Mesothelial cell of epicardium (in vitro differentiated cells): ENCODE measurements around the gene EGFLAM. TPM values are rescaled to one million over a fixed set of nuclear protein-coding genes. Genes with fewer than 3 reads are reported as not detected.
A peak's percentile ranks its signal among the peaks of the same experiment; 100 is the strongest.

ENCODE experiments used
- DNase-seq, 2 experiments: peaks; one replicate each; pipeline ENCODE4 v3.0.0; 2021; ENCODE audit warnings: low spot score in 2 of 2; ENCODE audit not compliant: unreplicated experiment in 2 of 2
- H3K27ac Mint-ChIP-seq: 2 replicates; pipeline ENCODE4 v1.8.0; 2021; ENCODE audit warnings: mixed read lengths
- H3K27me3 Mint-ChIP-seq: 2 replicates; pipeline ENCODE4 v1.8.0; 2021; ENCODE audit warnings: low read depth, mixed read lengths
- H3K36me3 Mint-ChIP-seq: 2 replicates; pipeline ENCODE4 v1.8.0; 2021; ENCODE audit warnings: mixed read lengths
- H3K4me1 Mint-ChIP-seq: 2 replicates; pipeline ENCODE4 v1.8.0; 2021; ENCODE audit warnings: mixed read lengths
- H3K4me3 Mint-ChIP-seq: 2 replicates; pipeline ENCODE4 v1.8.0; 2021; ENCODE audit warnings: mild to moderate bottlenecking, moderate library complexity, mixed read lengths
- H3K9me3 Mint-ChIP-seq: 2 replicates; pipeline ENCODE4 v1.8.0; 2021; ENCODE audit warnings: mixed read lengths
- total RNA-seq: library from RNA; stranded (reverse); gene quantifications from 3 replicates; pipeline ENCODE4 v1.2.1, GENCODE V29; 2021
- TF ChIP-seq, protein P1 (sequence below): fragments of 200-600 bp; sonication (generic); IDR thresholded peaks from one replicate; pipeline ENCODE4 v1.5.0; 2021; ENCODE audit warnings: antibody characterized with exemption; ENCODE audit not compliant: unreplicated experiment

Gene EGFLAM
- total RNA-seq, 1 donor from 2014 or later, result 6.8 TPM

DNA sequence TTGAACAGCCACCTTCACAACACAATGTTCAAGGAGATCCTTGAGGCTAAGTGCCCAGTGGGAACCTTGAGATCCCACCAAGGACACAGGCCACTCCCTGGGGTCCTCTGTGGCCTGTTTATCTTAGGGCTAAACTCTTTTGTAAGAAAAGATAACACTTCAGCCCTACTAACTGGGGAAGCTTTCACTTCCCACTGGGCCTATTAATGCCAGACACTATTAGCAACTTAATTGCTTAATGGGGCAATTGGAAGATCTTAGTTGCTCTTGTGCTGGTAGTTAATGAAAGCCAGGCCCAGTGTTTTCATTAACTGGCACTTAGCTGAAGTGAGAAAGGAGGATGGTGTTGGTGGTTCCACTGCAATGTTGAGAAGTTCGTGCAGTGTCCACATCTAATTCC lies 117.1 kb downstream of the EGFLAM start:
- H3K27me3 Mint-ChIP-seq, result no peaks in the 10 kb centered on the region
- no peaks in the 10 kb centered on the region for H3K36me3 Mint-ChIP-seq
- H3K4me3 Mint-ChIP-seq, result no peak overlapping the region
- DNase-seq, result no peak
- no peak overlapping the region for H3K27ac Mint-ChIP-seq
- no peaks in the 10 kb centered on the region for H3K9me3 Mint-ChIP-seq
- TF ChIP-seq, protein P1, sequence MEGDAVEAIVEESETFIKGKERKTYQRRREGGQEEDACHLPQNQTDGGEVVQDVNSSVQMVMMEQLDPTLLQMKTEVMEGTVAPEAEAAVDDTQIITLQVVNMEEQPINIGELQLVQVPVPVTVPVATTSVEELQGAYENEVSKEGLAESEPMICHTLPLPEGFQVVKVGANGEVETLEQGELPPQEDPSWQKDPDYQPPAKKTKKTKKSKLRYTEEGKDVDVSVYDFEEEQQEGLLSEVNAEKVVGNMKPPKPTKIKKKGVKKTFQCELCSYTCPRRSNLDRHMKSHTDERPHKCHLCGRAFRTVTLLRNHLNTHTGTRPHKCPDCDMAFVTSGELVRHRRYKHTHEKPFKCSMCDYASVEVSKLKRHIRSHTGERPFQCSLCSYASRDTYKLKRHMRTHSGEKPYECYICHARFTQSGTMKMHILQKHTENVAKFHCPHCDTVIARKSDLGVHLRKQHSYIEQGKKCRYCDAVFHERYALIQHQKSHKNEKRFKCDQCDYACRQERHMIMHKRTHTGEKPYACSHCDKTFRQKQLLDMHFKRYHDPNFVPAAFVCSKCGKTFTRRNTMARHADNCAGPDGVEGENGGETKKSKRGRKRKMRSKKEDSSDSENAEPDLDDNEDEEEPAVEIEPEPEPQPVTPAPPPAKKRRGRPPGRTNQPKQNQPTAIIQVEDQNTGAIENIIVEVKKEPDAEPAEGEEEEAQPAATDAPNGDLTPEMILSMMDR, result no peak
- H3K4me1 Mint-ChIP-seq, result peaks cover 22% of the 10 kb centered on the region

DNA sequence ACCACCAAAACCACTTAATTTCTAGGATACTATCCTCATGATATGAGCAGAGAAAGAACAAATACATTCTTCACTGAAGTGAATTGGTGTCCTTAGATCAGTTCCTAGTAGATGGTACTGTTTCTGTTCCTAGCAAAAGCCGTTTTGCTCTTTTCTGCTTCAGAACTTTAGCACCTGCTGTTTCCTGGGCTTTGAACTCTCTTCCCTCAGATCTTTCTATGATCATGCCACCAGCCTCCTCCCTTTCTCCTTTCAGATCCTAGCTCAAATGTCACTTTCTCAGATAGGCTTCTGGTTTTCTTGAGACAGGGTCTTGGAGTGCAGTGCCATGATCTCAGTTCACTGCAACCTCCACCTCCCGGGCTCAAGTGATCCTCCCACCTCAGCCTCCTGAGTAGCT lies 118.0 kb downstream of the EGFLAM start:
- no peak for DNase-seq
- TF ChIP-seq, protein P1, result no peak
- Mint-ChIP-seq H3K4me1 (peaks cover 23% of the 10 kb centered on the region), H3K27me3 (no peaks in the 10 kb centered on the region), H3K27ac (no peak overlapping the region), H3K36me3 (no peaks in the 10 kb centered on the region), H3K9me3 (no peaks in the 10 kb centered on the region), H3K4me3 (no peak overlapping the region)

DNA sequence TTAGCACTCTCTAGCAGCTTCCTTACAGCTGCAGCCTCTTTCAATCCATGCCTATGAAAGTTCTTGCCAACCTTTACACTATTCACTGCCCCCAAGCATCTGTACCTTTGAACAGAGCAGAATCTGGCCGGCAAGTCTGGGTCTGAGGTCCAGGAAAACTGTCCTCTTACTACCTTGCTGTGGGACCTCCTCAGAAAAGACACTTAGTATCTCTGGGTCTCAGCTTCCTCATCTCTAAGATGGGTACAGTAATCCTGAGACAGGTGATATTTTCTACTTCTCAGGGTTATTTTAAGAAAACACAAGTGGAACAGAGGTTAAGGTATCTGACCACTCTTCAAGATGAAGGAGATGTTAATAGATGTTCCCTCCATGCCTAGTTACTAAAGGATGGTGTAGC lies 120.2 kb downstream of the EGFLAM start:
- H3K27ac Mint-ChIP-seq, result no peak overlapping the region
- no peaks in the 10 kb centered on the region for H3K27me3 Mint-ChIP-seq
- TF ChIP-seq, protein P1, result no peak
- no peaks in the 10 kb centered on the region for H3K36me3 Mint-ChIP-seq
- no peaks in the 10 kb centered on the region for H3K9me3 Mint-ChIP-seq
- DNase-seq, result no peak
- peaks cover 23% of the 10 kb centered on the region for H3K4me1 Mint-ChIP-seq
- H3K4me3 Mint-ChIP-seq, result no peak overlapping the region

DNA sequence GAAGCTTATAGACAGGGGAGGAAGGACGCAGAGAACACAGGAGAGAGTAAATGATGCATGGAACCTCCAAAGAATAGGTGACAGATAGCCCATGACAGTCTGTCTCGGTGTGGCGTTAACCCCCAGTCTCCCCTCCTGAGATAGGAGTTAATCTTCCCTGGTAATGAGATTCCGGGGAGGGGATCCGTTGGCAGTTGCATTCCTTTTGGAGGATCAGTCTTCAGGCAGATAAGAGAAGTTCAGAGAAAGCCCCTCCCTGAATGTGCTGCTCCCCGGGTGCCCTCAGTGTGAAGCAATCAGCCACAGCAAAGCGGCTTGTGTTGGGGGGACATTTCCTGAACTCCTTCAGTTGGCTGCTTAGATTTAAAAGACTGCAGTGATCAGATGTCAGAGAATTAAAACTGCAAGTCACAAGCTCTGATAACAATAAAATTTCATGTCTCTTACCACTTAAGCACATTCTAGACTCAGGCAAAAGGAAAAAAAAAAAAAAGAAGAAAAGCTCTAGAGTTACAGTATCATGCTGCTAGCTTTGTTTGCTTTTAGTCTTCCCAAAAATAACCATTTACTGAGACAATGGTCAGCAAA lies 121.1 kb downstream of the EGFLAM start:
- H3K27ac Mint-ChIP-seq, result peak overlapping the region; percentile 79
- no peaks in the 10 kb centered on the region for H3K9me3 Mint-ChIP-seq
- TF ChIP-seq, protein P1, result no peak
- peaks cover 19% of the 10 kb centered on the region for H3K4me1 Mint-ChIP-seq
- H3K36me3 Mint-ChIP-seq, result no peaks in the 10 kb centered on the region
- no peak for DNase-seq
- H3K4me3 Mint-ChIP-seq, result no peak overlapping the region
- no peaks in the 10 kb centered on the region for H3K27me3 Mint-ChIP-seq

DNA sequence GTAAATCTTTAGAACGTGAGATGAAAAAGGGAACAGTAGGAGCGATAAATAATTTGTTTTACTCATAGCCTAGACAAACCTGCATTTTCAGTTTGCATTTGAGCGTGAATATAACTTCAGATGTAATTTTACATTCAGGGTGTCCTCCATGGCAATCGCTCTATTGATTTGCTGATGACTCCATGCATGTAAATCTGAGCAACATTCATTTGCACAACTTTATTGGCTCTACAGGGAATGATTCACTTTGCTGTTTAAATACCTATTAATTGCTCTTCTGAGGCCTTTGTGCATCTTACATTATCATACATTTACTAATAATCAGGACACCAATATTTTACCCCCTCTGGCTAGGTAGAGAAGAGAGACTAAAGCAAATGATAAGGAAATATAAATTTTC lies 122.2 kb downstream of the EGFLAM start:
- Mint-ChIP-seq H3K36me3 (no peaks in the 10 kb centered on the region), H3K27ac (no peak overlapping the region), H3K27me3 (no peaks in the 10 kb centered on the region), H3K9me3 (no peaks in the 10 kb centered on the region), H3K4me3 (no peak overlapping the region), H3K4me1 (peaks cover 15% of the 10 kb centered on the region)
- no peak for DNase-seq
- TF ChIP-seq, protein P1, result no peak

DNA sequence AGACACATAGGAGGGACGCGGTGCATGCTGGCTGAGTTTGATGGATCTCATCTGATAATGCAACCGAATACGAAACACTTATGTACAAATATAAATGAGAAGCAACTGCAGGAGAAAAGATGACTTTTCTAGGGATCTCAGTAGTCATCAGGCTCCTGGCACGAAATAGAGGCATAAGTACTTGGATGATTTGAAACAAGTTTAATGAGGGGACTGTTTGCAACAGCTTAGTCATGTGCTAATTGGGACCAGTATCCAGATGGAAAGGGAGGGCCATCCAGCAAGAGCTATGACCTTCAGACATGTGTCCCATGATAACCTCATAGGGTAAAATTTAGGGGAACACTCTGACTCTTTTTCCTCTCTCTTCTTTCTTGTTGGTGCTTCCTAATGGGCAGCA lies 123.0 kb downstream of the EGFLAM start:
- H3K4me3 Mint-ChIP-seq, result no peak overlapping the region
- TF ChIP-seq, protein P1, result no peak
- DNase-seq, result no peak
- H3K36me3 Mint-ChIP-seq, result no peaks in the 10 kb centered on the region
- no peaks in the 10 kb centered on the region for H3K27me3 Mint-ChIP-seq
- H3K27ac Mint-ChIP-seq, result no peak overlapping the region
- H3K9me3 Mint-ChIP-seq, result no peaks in the 10 kb centered on the region
- peaks cover 15% of the 10 kb centered on the region for H3K4me1 Mint-ChIP-seq
